HepG2 (cell line): ENCODE measurements around the gene ABI2. TPM values are rescaled to one million over a fixed set of nuclear protein-coding genes. Genes with fewer than 3 reads are reported as not detected.

Source experiments
- CEBPB ChIP-seq: IDR thresholded peaks from 2 replicates; pipeline ENCODE4 v1.6.1; 2011; ENCODE audit warnings: low read depth, low read length, improper control_type of control experiment, borderline replicate concordance
- FOXA3 ChIP-seq: IDR thresholded peaks from 2 replicates; pipeline ENCODE4 v1.6.1; 2016; ENCODE audit warnings: missing genetic modification reagents, missing compliant biosample characterization
- HDAC6 ChIP-seq: fragments of 200-600 bp; sonication (generic); IDR thresholded peaks from 2 replicates; pipeline ENCODE4 v1.7.0; 2017; ENCODE audit warnings: mild to moderate bottlenecking, antibody characterized with exemption, low read length, low read depth
- HOXA9 ChIP-seq: sonication (generic); formaldehyde crosslinking; IDR thresholded peaks from 2 replicates; pipeline ENCODE4 v1.8.1; 2022; ENCODE audit warnings: missing genetic modification reagents, mild to moderate bottlenecking, moderate library complexity, borderline replicate concordance
- IKZF4 ChIP-seq: sonication (generic); formaldehyde crosslinking; IDR thresholded peaks from 2 replicates; pipeline ENCODE4 v1.5.1; 2020; ENCODE audit warnings: borderline replicate concordance, mild to moderate bottlenecking, low read depth, missing genetic modification reagents; ENCODE audit errors: not compliant biosample characterization
- RXRB ChIP-seq: IDR thresholded peaks from 2 replicates; pipeline ENCODE4 v1.6.1; 2016; ENCODE audit warnings: borderline replicate concordance, missing genetic modification reagents, missing compliant biosample characterization
- SRSF1 ChIP-seq: fragments of 200-400 bp; formaldehyde crosslinking; optimal IDR thresholded peaks from 2 replicates; pipeline ENCODE3; 2017; ENCODE audit warnings: mild to moderate bottlenecking, low read depth, low read length, moderate library complexity
- SYNCRIP ChIP-seq: fragments of 200-400 bp; formaldehyde crosslinking; IDR thresholded peaks from 2 replicates; pipeline ENCODE4 v1.6.1; 2018; ENCODE audit warnings: mild to moderate bottlenecking, low read depth, low read length; ENCODE audit not compliant: insufficient read depth
- ZNF101 ChIP-seq: sonication (generic); formaldehyde crosslinking; IDR thresholded peaks from 2 replicates; pipeline ENCODE4 v1.4.0; 2020; ENCODE audit warnings: mild to moderate bottlenecking, low read depth, missing genetic modification reagents, borderline replicate concordance
- ZNF343 ChIP-seq: sonication (generic); formaldehyde crosslinking; IDR thresholded peaks from 2 replicates; pipeline ENCODE4 v1.4.0; 2020; ENCODE audit warnings: mild to moderate bottlenecking, missing genetic modification reagents
- ZNF672 ChIP-seq: sonication (generic); formaldehyde crosslinking; IDR thresholded peaks from 2 replicates; pipeline ENCODE4 v1.8.1; 2022; ENCODE audit warnings: missing genetic modification reagents
- polyA plus RNA-seq, 8 experiments: library from polyadenylated mRNA; depleted of rRNA in 3 of 8; stranded (reverse) in 7 of 8; unstranded in 1 of 8; fragments of >200 nt; fragmentation: Illumina TruSeq in 4 of 8; extraction: Trizol in 4 of 8; gene quantifications; 2 replicates each; pipeline versions ENCODE4 v1.2.1 to v1.2.3, GENCODE V29; 2011 to 2016; ENCODE audit warnings: low read depth in 4 of 8, missing spikeins in 1 of 8, mixed read lengths in 1 of 8; ENCODE audit not compliant: insufficient read depth in 1 of 8
- total RNA-seq, 5 experiments: library from RNA; depleted of rRNA; stranded (reverse); fragments of >200 nt; fragmentation: Illumina TruSeq; extraction: Trizol; gene quantifications; 2 replicates each; pipeline ENCODE4 v1.2.3, GENCODE V29; 2016; ENCODE audit warnings: low read depth in 1 of 5
- TF ChIP-seq, protein P1 (sequence below): sonication (generic); formaldehyde crosslinking; IDR thresholded peaks from 2 replicates; pipeline ENCODE4 v1.4.0; 2020; ENCODE audit warnings: missing genetic modification reagents
- TF ChIP-seq, protein P2 (sequence below): IDR thresholded peaks from 2 replicates; pipeline ENCODE4 v1.6.1; 2016; ENCODE audit warnings: missing biosample characterization, missing genetic modification reagents, low read depth
- TF ChIP-seq, protein P3 (sequence below): IDR thresholded peaks from 2 replicates; pipeline ENCODE4 v1.6.1; 2016; ENCODE audit warnings: low read depth, missing genetic modification reagents, missing compliant biosample characterization
- TF ChIP-seq, protein P4 (sequence below): sonication (generic); formaldehyde crosslinking; IDR thresholded peaks from 2 replicates; pipeline ENCODE4 v1.8.0; 2022; ENCODE audit warnings: missing genetic modification reagents, mild to moderate bottlenecking, inconsistent platforms, borderline replicate concordance

ABI2 gene
- total and polyA plus RNA-seq, 2 of the 13 experiments (the other 11 are each of a cell fraction or from before 2014, with no cell fraction given) = 28.4 to 32.4 TPM

DNA sequence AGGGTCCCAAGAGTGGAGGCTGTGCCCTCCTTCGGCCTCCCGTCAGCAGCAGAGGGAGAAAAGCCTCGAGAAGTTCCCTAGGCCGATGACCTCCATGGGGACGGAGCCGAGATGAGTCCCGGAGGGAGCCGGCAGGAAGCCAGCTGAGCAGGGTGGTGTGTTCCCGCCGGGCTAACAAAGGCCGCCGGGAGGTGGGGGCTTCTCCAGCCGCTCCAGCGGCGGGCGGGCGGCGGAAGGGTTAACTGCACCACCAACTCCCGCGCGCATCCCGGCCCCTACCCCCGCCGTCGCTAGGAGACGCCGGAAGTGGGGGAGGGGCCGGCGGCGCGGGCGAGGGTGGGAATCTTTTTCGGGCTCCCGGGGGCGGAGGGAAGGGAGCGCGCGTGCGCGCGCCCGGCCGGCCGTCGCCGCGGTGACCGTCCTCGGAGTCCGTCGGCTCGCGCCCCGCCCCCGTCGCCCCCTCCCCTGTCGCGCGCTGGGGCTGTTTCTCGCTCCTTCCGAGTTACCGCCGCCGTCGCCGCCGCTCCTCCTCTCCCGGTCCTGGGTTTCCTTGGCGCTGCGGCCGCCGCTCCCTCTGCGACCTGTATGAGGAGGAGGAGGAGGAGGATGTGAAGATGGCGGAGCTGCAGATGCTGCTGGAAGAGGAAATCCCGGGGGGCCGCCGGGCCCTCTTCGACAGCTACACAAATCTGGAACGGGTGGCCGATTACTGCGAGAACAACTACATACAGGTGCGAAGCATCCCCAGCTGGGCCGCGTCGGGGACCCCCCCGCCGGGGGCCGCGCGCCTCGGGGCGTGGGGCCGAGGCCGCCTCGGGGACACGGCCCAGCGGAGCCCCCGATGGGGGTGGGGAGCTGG is at the start of gene ABI2 (continued):
- TF ChIP-seq, protein P1, sequence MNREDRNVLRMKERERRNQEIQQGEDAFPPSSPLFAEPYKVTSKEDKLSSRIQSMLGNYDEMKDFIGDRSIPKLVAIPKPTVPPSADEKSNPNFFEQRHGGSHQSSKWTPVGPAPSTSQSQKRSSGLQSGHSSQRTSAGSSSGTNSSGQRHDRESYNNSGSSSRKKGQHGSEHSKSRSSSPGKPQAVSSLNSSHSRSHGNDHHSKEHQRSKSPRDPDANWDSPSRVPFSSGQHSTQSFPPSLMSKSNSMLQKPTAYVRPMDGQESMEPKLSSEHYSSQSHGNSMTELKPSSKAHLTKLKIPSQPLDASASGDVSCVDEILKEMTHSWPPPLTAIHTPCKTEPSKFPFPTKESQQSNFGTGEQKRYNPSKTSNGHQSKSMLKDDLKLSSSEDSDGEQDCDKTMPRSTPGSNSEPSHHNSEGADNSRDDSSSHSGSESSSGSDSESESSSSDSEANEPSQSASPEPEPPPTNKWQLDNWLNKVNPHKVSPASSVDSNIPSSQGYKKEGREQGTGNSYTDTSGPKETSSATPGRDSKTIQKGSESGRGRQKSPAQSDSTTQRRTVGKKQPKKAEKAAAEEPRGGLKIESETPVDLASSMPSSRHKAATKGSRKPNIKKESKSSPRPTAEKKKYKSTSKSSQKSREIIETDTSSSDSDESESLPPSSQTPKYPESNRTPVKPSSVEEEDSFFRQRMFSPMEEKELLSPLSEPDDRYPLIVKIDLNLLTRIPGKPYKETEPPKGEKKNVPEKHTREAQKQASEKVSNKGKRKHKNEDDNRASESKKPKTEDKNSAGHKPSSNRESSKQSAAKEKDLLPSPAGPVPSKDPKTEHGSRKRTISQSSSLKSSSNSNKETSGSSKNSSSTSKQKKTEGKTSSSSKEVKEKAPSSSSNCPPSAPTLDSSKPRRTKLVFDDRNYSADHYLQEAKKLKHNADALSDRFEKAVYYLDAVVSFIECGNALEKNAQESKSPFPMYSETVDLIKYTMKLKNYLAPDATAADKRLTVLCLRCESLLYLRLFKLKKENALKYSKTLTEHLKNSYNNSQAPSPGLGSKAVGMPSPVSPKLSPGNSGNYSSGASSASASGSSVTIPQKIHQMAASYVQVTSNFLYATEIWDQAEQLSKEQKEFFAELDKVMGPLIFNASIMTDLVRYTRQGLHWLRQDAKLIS (CRISPR knock-in tag) = no peak
- TF ChIP-seq FOXA3 (CRISPR knock-in tag) (no peak; the same call in 1 of the 2 replicates), RXRB (CRISPR knock-in tag) (peak; percentile 56; the same call in 1 of the 2 replicates), ZNF101 (CRISPR knock-in tag) (peak; percentile 83; the same call in 1 of the 2 replicates), HDAC6 (no peak), SYNCRIP (no peak), IKZF4 (no peak), ZNF672 (peak; percentile 85; the same call in 1 of the 2 replicates), SRSF1 (peak; percentile 28), CEBPB (no peak), HOXA9 (CRISPR knock-in tag) (peak; percentile 92; the same call in 1 of the 2 replicates), ZNF343 (peak; percentile 94; the same call in 1 of the 2 replicates)
- TF ChIP-seq, protein P2, sequence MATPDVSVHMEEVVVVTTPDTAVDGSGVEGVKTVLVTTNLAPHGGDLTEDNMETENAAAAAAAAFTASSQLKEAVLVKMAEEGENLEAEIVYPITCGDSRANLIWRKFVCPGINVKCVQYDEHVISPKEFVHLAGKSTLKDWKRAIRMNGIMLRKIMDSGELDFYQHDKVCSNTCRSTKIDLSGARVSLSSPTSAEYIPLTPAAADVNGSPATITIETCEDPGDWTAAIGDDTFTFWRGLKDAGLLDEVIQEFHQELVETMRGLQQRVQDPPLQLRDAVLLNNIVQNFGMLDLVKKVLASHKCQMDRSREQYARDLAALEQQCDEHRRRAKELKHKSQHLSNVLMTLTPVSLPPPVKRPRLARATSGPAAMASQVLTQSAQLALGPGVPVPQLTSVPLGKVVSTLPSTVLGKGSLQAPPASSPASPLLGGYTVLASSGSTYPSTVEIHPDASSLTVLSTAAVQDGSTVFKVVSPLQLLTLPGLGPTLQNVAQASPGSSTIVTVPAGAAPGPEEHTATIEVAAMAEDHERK (CRISPR knock-in tag) = peak; percentile 38; the same call in 1 of the 2 replicates
- TF ChIP-seq, protein P3, sequence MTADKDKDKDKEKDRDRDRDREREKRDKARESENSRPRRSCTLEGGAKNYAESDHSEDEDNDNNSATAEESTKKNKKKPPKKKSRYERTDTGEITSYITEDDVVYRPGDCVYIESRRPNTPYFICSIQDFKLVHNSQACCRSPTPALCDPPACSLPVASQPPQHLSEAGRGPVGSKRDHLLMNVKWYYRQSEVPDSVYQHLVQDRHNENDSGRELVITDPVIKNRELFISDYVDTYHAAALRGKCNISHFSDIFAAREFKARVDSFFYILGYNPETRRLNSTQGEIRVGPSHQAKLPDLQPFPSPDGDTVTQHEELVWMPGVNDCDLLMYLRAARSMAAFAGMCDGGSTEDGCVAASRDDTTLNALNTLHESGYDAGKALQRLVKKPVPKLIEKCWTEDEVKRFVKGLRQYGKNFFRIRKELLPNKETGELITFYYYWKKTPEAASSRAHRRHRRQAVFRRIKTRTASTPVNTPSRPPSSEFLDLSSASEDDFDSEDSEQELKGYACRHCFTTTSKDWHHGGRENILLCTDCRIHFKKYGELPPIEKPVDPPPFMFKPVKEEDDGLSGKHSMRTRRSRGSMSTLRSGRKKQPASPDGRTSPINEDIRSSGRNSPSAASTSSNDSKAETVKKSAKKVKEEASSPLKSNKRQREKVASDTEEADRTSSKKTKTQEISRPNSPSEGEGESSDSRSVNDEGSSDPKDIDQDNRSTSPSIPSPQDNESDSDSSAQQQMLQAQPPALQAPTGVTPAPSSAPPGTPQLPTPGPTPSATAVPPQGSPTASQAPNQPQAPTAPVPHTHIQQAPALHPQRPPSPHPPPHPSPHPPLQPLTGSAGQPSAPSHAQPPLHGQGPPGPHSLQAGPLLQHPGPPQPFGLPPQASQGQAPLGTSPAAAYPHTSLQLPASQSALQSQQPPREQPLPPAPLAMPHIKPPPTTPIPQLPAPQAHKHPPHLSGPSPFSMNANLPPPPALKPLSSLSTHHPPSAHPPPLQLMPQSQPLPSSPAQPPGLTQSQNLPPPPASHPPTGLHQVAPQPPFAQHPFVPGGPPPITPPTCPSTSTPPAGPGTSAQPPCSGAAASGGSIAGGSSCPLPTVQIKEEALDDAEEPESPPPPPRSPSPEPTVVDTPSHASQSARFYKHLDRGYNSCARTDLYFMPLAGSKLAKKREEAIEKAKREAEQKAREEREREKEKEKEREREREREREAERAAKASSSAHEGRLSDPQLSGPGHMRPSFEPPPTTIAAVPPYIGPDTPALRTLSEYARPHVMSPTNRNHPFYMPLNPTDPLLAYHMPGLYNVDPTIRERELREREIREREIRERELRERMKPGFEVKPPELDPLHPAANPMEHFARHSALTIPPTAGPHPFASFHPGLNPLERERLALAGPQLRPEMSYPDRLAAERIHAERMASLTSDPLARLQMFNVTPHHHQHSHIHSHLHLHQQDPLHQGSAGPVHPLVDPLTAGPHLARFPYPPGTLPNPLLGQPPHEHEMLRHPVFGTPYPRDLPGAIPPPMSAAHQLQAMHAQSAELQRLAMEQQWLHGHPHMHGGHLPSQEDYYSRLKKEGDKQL (CRISPR knock-in tag) = no peak
- TF ChIP-seq, protein P4, sequence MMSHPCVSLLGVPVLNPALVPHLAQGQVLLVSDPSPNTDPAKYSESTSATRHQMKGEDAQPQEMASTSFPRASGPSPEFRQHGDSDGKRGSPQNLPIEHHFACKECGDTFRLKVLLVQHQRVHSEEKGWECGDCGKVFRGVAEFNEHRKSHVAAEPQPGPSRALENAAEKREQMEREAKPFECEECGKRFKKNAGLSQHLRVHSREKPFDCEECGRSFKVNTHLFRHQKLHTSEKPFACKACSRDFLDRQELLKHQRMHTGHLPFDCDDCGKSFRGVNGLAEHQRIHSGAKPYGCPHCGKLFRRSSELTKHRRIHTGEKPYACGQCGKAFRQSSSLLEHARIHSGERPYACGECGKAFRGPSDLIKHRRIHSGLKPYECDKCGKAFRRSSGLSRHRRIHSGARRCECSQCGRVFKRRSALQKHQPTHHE (CRISPR knock-in tag) = no peak
